Testis (tissue), 2 donors: Measurements from ENCODE around the gene MB21D2.
"Not testable (repeated sequence)": the region's sequence is repeated elsewhere in the genome, so short reads cannot be mapped to it uniquely, and the experiment has no call there.

ENCODE experiments used
- CTCF ChIP-seq, 3 experiments: fragments of 450-650 bp in 2 of 3; fragments of 200-600 bp in 1 of 3; sonication (generic) in 1 of 3; IDR thresholded peaks; one replicate each; pipeline ENCODE4 v1.5.1; 2016 to 2019; ENCODE audit warnings: antibody characterized with exemption in 3 of 3, mild to moderate bottlenecking in 2 of 3, moderate library complexity in 1 of 3
- POLR2A ChIP-seq: fragments of 450-650 bp; IDR thresholded peaks from one replicate; pipeline ENCODE4 v1.6.1; 2017; ENCODE audit warnings: antibody characterized with exemption, mild to moderate bottlenecking, moderate library complexity

GRCh38 chr3:192849821-192850220, 67.8 kb downstream of the MB21D2 start:
- TF ChIP-seq POLR2A; CTCF (IDR thresholded peaks at IDR 0.05): not testable (repeated sequence)
